ENCODE data around the gene SOCS6. TPM values are rescaled to one million over a fixed set of nuclear protein-coding genes. Genes with fewer than 3 reads are reported as not detected.

SOCS6 gene
- polyA plus RNA-seq, 1 of the 3 experiments (the other 2 are of a cell fraction): 12.1 TPM

GRCh38 chr18:70374154-70374553 is 85.3 kb downstream of the SOCS6 start:
- no peaks in the 10 kb centered on the region for H3K79me2 ChIP-seq (ENCODE audit: insufficient read depth)
- no peak for DNase-seq
- H3K27ac ChIP-seq (ENCODE audit: low read depth in 2 of 2, low read length in 1 of 2): no peak overlapping the region
- no peak overlapping the region for H3K9ac ChIP-seq
- H3K4me2 ChIP-seq: no peak overlapping the region
- no peak overlapping the region; the same call in 1 of the 2 replicates for H2AFZ ChIP-seq (ENCODE audit: low read depth)
- H3K9me2 ChIP-seq: no peaks in the 10 kb centered on the region
- ChIA-PET CTCF (interaction anchor here (0.9 to 1.4 kb wide), 2 partner anchors 9 to 80 kb away, joined by 3 read pairs; no protein-coding TSS in a partner anchor), POLR2A (no interaction called here)
- H3F3A ChIP-seq (replicated peaks; ENCODE audit: insufficient read depth): no peaks in the 10 kb centered on the region
- TF ChIP-seq NFIC (IDR thresholded peaks at IDR 0.05; ENCODE audit: borderline replicate concordance): no peak
- TF ChIP-seq SIN3A (IDR thresholded peaks at IDR 0.05; ENCODE audit: borderline replicate concordance, low read depth, low read length): no peak
- no peak for TF ChIP-seq RFX5 (IDR thresholded peaks at IDR 0.05; ENCODE audit: low read length)
- TF ChIP-seq TCF12 (IDR thresholded peaks at IDR 0.05): no peak
- TF ChIP-seq, protein P1, sequence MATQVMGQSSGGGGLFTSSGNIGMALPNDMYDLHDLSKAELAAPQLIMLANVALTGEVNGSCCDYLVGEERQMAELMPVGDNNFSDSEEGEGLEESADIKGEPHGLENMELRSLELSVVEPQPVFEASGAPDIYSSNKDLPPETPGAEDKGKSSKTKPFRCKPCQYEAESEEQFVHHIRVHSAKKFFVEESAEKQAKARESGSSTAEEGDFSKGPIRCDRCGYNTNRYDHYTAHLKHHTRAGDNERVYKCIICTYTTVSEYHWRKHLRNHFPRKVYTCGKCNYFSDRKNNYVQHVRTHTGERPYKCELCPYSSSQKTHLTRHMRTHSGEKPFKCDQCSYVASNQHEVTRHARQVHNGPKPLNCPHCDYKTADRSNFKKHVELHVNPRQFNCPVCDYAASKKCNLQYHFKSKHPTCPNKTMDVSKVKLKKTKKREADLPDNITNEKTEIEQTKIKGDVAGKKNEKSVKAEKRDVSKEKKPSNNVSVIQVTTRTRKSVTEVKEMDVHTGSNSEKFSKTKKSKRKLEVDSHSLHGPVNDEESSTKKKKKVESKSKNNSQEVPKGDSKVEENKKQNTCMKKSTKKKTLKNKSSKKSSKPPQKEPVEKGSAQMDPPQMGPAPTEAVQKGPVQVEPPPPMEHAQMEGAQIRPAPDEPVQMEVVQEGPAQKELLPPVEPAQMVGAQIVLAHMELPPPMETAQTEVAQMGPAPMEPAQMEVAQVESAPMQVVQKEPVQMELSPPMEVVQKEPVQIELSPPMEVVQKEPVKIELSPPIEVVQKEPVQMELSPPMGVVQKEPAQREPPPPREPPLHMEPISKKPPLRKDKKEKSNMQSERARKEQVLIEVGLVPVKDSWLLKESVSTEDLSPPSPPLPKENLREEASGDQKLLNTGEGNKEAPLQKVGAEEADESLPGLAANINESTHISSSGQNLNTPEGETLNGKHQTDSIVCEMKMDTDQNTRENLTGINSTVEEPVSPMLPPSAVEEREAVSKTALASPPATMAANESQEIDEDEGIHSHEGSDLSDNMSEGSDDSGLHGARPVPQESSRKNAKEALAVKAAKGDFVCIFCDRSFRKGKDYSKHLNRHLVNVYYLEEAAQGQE (IDR thresholded peaks at IDR 0.05; ENCODE audit: low read depth, low read length): no peak
- no peak for TF ChIP-seq USF1 (IDR thresholded peaks at IDR 0.05; ENCODE audit: borderline replicate concordance, low read depth)
- TF ChIP-seq USF2 (IDR thresholded peaks at IDR 0.05; ENCODE audit: borderline replicate concordance, low read depth, low read length): no peak
- no peak for TF ChIP-seq ELF1 (IDR thresholded peaks at IDR 0.05)
- TF ChIP-seq GABPA (IDR thresholded peaks at IDR 0.05; ENCODE audit: low read depth): no peak
- no peak for TF ChIP-seq PBX3 (IDR thresholded peaks at IDR 0.05)
- no peak for TF ChIP-seq POLR2AphosphoS5 (IDR thresholded peaks at IDR 0.05; ENCODE audit: low read depth, low read length)
- no peak for TF ChIP-seq TAF1 (IDR thresholded peaks at IDR 0.05; ENCODE audit: borderline replicate concordance, low read depth, low read length)
- TF ChIP-seq SMC3 (IDR thresholded peaks at IDR 0.05; ENCODE audit: low read depth, low read length): no peak
- TF ChIP-seq RCOR1 (IDR thresholded peaks at IDR 0.05; ENCODE audit: low read length): no peak
- TF ChIP-seq MAX (IDR thresholded peaks at IDR 0.05; ENCODE audit: low read depth): no peak
- TF ChIP-seq GATA2 (CRISPR knock-in tag; IDR thresholded peaks at IDR 0.05): no peak
- TF ChIP-seq MEF2A (IDR thresholded peaks at IDR 0.05; ENCODE audit: borderline replicate concordance, low read depth): no peak
- TF ChIP-seq RAD21 (IDR thresholded peaks at IDR 0.05; ENCODE audit: low read length): no peak
- TF ChIP-seq FOSL2 (IDR thresholded peaks at IDR 0.05; ENCODE audit: borderline replicate concordance, low read depth): no peak
- no peak for TF ChIP-seq YY1 (IDR thresholded peaks at IDR 0.05; ENCODE audit: low read depth)
- no peaks in the 10 kb centered on the region for H3K36me3 ChIP-seq (replicated peaks in 1 of 2; ENCODE audit: control insufficient read depth in 1 of 2, insufficient read depth in 2 of 2, low read length in 1 of 2)
- H3K27me3 ChIP-seq (ENCODE audit: insufficient read depth): no peaks in the 10 kb centered on the region
- H3K4me1 ChIP-seq (ENCODE audit: control insufficient read depth in 1 of 2, insufficient read depth in 2 of 2, low read depth in 1 of 2, low read length in 1 of 2): peaks cover 6 to 11% of the 10 kb centered on the region in 2 experiments; a peak in 1 of 4 replicates
- H4K20me1 ChIP-seq (ENCODE audit: insufficient read depth): no peaks in the 10 kb centered on the region
- 73% methylated on average over 2 of the region's 2 CpGs for WGBS (ENCODE audit: low lambda C conversion rate)
- H3K9me3 ChIP-seq: no peaks in the 10 kb centered on the region
- no peak overlapping the region for H3K4me3 ChIP-seq (ENCODE audit: low read depth in 2 of 2, low read length in 1 of 2)
